HG02571 (cell line): Measurements from ENCODE around the gene ERRFI1.

Source experiments
- ATAC-seq: cut with Tn5 transposase; IDR thresholded peaks from one replicate; pipeline ENCODE4 v1.9.1; 2021; ENCODE audit warnings: mild to moderate bottlenecking, moderate library complexity; ENCODE audit not compliant: unreplicated experiment

The ERRFI1 gene

GRCh38 chr1:8020032-8020431 is 6.1 kb downstream of the ERRFI1 start:
- no peak for ATAC-seq

DNA sequence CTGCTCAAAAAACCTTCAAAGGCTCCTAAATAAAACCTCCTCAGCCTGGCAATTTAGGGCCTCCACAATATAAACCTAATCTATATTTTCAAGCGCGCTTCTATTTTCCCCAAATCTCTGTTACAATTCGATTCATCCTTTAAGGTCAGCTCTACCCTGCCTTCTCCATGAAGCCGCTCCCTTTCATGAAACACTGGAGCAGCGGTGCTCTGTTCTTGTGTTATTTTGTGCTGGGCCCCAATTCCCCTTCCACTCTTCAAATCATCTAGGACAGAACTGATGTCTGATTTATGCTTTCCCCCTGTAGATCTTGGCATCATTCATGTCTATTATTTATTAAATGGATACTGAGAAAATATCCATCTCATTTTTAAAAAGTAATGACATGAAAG is 6.9 kb downstream of the ERRFI1 start:
- ATAC-seq, result no peak

GRCh38 chr1:8018492-8019228 is 7.4 kb downstream of the ERRFI1 start:
- no peak for ATAC-seq

GRCh38 chr1:8017495-8018197 is 8.5 kb downstream of the ERRFI1 start:
- no peak for ATAC-seq

- no peak for ATAC-seq
Observed at GRCh38 chr1:8016895-8017241, 9.2 kb downstream of the ERRFI1 start.

GRCh38 chr1:8016210-8016894 is 9.8 kb downstream of the ERRFI1 start:
- no peak for ATAC-seq

DNA sequence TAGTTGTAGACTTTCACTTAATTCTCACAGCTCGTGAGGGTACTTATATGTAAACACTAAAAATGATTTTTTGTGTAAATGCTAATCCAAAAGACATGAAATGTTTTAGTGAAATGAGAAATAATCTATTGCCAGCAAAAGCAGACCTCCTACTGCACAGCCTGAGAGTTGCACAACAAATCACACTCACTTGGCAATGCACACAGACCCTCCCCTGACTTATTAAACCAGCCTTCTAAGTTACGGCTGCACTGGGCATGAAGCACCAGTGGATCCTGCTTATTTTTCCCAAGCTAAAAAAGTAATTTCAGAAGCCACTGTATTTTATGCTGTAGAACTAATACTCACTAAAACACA is 10.3 kb downstream of the ERRFI1 start:
- no peak for ATAC-seq

DNA sequence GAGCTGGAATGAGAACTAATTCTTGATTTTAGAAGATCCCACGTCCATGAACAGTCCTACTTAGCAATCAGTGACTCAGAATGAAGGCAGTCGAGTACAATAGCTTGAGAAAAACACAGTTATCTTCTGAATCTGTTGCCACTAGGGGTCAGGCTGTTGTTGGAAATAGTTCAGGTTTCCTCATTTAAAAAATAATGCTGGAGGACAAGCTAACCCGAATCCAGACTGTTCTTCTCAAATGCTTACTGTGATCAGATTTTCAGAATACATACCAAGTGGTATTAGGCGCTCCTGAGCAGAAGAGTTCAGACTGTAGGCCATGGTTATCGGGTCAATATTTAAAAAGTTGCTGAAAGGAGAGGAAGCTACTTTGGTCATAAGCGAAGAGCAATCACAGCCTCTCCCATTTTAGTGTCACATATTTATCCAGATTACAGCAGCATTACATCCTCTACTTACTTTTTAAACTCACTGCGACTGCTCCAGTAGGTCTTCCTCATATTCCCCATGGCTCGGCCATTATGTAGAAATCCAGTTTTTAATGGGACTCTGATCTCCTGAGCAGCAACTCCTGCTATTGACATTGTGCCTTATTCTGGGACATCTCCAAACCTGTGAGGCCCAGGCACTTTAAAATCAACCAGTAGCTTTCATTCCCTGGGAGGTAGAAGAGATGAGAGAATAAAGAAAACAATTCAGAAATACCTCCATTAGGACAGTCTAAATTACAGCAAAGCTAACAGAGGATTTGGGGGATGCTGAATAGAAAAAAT is 10.9 kb downstream of the ERRFI1 start:
- ATAC-seq, result no peak

DNA sequence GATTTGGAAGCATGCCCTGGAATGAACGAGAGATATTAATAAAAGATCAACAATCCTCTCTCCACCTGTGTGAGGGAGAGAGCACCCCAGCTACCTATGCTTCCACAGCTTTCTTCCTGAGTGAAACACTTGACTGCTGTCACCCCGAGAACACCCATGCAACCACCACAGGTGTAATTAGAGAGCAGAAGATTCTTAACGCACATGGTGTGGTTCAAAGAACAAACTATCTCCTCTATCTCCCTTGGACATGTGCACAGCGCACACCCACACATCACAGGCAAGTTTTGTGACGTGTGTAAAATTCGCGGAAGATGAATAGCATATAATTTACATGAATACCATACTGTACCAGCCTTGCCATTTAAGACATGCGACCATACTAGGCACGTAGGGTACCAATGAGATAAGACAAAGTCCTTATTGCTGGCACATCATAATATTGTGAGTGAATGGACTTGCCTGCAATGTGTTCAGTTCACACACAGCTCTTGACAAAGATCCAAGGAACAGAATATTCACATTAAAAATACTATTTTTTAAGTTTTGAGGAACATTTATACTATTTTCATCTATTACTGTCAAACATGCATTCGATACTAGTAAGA is 11.6 kb downstream of the ERRFI1 start:
- ATAC-seq, result no peak

DNA sequence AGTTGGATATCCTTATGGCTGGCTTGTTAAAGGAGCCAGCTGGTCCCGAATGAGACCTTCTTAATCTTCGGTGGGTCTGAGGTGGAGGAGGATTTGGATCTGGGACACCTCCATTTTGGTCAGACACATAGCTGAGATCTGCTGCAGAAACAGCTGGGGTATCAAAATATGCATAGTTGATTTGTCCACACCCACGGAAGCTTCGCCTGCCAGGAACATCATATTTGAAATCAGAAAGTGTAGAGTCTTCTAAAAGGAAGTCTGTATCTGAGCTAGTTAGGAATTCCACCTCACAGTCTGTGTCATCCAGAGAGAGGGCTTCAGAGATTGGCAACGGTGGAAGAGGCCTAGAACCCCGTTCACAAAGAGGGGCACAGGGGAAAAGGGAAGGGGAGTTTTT is 12.3 kb downstream of the ERRFI1 start:
- ATAC-seq, result no peak

GRCh38 chr1:8013399-8013798 is 12.7 kb downstream of the ERRFI1 start:
- no peak for ATAC-seq

DNA sequence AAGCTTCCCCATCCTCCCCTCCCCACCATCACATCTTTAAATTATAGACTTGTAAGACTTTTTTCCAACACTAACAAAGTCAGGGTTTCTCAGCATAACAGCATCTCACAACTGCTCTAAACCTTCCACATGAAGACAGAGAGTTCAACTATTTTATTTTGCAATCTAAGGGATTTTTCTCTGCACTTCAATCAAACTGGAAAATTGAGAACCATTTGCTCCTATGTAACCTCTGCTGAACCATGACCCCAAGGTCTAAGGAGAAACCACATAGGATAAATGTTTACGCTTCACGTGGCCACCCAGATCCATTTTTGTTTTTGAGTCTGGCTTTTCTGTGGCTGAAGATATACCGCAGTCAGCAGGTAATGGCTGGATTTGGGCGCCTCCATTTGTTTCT is 13.2 kb downstream of the ERRFI1 start:
- ATAC-seq, result no peak

DNA sequence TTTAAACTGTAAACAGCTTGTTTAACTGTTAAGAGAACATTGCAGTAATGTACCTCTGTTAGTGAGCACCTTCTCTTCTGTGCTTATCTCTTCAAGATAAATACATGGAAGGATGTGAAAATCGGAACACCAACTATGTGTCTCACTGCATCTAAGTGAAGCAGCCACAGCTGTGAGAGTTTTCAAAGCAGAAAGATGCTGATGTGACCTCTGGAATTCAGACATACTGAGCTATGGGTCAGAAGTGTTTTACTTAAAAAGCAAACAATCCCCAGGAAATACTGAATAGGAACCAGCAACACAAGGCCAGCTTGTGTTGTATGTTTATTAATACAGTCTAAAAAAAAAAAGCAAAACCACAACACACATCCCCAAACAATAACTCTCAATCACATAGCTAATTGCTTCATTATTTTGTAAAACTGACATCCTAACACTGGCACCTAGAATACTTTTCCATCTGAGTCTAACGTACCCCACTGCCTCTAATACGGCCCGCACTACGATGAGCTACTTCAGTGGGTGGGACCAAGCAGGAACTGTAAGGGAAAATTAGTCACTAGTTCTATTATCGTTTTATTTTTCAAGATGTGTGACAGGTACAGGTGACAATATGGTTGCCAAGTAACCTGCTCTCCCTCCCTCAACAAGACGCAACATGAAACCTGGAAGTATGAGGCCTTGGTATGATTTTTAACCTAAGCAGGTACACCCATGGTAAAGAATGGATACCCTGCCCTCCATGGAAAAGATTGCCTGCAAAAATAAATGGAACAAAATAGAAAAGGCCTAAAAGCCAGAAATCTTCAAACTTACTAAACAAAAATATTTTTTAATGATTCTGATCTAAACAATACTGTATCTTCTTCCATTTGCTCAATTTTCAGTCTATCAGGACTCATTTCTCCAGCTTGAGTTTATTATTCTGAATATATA is 13.9 kb downstream of the ERRFI1 start:
- ATAC-seq, result no peak

DNA sequence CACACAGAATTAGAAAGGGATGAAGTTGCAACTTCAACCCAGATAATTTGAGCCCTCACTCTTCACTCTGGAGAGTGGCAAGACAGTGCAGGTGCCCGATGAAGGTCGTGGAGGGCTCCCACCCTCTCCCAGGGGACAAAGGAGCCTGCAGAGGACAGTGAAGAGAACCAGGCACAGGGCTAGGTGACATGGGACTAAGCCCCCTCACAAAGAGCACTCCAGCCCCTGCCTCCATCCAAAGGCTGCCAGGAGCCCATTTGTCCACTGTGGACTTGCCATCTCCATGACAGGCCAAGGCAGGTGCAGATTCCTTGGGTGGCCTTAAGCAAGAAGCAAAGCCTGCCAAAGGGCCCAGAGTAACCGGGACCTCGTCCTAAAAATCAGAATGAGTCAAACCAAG is 15.1 kb downstream of the ERRFI1 start:
- no peak for ATAC-seq

DNA sequence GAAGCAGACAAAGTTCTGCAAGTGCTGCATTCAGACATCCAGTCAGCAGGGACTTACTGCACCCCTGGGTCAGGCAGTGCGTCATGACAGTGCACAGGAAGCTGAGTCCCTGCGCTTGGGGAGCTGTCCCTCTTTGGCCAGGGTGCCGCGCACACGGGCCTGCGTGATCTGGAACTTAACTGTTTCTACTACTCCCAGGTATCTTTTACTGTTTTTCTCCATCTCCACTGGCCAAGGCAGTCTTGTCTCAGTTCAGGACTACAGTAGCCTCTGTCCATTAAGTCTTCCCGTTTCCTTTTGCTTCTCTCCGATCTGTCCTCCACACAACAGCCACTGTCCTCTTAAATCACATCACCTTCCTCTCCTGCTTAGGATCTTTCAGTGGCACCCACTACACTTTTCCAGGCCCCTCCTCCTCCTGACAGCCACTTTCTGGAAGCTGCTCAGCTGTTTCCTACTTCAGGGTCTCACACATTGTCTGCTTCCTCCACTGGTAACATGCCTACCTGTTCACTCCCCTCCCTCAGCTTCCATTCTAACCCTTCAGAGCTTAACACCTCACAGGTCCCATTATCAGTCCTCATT is 15.9 kb downstream of the ERRFI1 start:
- no peak for ATAC-seq

GRCh38 chr1:8009043-8010002 is 16.8 kb downstream of the ERRFI1 start:
- no peak for ATAC-seq

DNA sequence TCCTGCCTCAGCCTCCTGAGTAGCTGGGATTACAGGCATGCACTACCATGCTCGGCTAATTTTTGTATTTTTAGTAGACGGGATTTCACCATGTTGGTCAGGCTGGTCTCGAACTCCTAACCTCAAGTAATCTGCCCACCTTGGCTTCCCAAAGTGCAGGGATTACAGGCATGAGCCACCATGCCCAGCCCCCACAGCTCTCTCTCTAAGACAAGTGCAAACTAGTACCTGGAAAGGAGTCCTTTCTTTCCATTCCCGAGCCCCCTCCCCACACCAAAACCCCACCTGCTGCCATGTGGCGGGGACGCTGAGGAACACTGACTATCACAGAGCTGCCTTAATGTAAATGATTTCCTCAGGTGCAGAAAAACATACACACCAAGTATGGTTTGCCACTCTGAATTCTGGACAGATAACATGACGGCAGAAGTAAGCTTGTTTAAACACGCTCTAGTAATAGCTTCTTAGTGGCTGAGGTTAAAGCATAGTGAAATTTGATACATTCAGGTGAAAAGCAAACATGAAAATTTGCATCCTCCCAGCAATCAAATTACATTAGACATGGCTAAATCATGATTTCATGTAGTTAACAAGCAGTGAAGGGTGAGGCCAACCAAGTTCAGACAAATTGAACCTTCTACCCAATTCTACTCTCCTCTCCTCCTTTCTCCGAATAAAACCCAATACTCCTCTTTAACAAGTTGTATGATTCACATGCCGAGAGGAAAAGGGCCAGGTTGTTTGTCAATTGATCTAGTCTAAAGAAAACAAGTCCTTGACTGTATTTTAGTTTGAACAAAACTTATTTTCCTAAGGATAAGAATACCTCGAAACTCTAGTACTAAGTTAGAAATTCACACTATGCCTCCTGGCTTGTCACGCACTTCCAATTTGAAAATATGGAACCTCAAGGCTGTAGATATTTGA is 19.8 kb downstream of the ERRFI1 start:
- no peak for ATAC-seq
